ENCODE data around the gene LMNTD2. TPM values are rescaled to one million over a fixed set of nuclear protein-coding genes. Genes with fewer than 3 reads are reported as not detected.
"Not testable (repeated sequence)": the region's sequence is repeated elsewhere in the genome, so short reads cannot be mapped to it uniquely, and the experiment has no call there.

Gene LMNTD2
- total RNA-seq, 1 donor from 2014 or later = 0.82 TPM

DNA sequence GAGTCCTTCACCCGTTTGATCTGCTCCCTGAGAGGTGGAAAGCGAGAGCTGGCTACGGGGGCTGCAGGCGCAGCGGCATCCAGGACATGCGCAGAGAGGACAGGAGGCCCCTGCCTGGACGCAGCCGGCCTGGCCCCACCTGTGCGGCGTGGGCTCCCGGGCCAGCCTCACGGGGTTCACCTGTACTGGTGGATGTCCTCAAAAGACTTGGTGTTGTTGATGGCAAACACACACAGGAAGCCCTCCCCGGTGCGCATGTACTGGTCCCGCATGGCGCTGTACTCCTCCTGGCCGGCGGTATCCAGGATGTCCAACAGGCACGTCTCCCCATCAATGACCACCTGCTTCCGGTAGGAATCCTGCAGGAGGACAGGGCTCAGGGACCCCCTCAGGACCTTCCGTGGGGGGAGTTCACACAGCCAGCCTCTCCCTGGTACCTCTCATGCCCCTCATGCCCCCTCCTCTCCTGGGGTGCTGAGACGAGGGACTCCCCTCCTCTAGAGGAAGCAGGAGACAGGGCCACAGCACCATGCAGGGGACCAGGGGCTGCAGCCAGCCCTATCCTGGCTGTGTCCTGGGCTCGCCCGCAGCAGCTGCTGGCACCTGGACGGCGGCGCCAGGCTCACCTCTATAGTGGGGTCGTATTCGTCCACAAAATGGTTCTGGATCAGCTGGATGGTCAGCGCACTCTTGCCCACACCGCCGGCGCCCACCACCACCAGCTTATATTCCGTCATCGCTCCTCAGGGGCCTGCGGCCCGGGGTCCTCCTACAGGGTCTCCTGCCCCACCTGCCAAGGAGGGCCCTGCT, 26.7 kb downstream of the LMNTD2 start:
- DNase-seq = no peak

DNA sequence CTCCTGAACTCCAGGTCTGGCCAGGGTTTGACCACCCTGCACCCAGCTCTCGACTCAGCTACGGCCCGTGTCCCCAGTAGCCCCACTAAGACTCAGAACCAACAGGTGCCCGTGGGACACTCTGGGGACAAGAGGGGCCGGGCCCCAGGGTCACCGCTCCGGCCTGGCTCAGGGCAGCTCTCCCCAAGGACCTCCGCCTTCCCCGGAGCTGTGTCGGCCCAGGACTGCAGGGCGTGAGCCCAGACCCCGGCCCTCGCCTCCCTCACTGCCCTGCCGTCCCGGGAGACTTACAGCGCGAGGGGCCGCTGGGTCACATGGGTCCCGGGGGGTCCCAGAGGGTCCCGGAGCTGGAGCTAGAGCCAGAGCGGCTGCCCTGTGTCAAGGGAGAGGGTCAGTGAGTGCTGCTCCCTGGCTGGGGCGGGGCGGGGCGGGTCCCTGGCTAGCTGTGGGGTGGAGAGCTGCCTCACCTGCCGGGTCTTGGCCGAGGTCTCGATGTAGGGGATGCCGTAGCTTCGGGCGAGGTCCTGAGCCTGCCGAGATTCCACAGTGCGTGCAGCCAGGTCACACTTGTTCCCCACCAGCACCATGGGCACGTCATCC, 27.5 kb downstream of the LMNTD2 start:
- DNase-seq = no peak

DNA sequence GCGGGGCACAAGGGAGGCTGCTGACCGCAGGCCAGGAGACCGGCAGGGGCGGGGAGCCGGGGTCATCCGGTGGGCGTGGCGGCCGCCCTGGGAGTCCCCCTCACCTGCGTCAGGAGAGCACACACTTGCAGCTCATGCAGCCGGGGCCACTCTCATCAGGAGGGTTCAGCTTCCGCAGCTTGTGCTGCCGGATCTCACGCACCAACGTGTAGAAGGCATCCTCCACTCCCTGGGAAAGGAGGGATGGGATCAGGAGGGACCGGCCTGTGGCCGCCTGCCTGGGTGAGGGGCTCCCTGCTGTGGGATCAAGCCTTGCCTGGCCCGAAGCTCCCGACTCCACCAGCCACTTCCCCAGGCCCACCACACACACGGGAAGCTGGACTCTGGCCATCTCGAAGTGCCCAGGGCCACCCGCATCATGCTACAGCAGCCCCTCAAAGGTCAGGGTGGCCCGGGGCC, 28.0 kb downstream of the LMNTD2 start:
- DNase-seq = no peak

DNA sequence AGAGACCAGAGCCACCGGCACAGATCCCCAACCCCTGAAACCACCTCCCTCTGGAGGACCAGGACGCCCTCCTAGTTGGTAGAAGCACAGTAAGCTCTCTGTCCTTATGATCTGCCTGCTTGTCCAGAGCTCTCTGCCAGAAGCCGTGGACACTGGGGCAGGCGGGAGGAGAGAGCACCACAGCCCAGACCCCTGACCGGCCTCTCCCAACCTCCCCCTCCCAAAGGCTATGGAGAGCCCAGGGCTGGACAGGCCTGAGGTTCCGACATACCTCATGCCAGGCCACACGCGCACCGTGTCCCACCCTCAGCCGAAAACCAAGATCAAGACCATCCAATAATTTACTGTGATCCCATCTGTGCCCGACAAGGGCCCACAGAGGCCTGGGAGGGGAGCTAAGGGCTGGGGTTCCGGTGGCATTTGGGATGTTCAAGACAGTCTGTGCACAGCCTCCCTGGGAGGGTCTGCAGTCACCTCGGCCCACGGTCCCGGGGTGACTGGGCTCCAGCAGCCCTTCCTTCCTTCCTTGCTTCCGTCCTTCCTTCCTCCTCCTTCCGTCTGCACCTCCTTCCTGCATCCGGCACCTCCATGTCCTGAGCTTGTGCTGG, 28.5 kb downstream of the LMNTD2 start:
- DNase-seq = no peak

DNA sequence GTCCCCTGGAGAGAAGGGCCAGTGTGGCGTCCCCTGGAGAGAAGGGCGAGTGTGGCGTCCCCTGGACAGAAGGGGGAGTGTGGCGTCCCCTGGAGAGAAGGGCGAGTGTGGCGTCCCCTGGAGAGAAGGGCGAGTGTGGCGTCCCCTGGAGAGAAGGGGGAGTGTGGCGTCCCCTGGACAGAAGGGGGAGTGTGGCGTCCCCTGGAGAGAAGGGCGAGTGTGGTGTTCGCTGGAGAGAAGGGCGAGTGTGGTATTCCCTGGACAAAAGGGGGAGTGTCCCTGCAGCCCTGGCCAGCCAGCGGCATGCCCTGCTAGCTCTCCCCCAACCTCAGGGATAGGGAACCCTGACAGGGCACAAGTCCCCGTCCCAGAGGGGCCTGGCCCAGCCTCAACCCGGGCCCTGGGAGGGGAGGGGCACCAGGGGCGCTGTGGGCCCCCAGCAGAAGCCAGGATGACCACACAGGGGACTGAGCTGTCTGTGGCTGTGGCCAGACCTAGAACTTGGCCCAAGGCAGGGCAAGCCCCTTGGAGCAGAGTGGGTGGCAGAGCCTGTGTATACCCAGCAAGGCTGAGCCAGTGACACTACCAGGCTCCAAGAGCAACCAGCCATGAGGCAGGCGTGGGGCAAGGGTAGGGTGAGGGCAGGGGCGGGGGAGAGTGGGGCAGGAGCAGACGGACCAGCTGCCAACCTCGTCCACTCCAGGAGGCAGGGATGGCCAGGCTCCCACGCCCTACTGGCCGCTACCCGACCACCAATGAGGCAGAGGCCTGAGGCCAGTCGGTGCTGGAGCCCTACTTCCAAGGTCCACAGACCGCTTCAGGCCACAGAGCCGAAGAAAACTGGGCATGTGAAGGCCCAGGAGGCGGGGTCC, 29.3 kb downstream of the LMNTD2 start:
- no peak for DNase-seq

DNA sequence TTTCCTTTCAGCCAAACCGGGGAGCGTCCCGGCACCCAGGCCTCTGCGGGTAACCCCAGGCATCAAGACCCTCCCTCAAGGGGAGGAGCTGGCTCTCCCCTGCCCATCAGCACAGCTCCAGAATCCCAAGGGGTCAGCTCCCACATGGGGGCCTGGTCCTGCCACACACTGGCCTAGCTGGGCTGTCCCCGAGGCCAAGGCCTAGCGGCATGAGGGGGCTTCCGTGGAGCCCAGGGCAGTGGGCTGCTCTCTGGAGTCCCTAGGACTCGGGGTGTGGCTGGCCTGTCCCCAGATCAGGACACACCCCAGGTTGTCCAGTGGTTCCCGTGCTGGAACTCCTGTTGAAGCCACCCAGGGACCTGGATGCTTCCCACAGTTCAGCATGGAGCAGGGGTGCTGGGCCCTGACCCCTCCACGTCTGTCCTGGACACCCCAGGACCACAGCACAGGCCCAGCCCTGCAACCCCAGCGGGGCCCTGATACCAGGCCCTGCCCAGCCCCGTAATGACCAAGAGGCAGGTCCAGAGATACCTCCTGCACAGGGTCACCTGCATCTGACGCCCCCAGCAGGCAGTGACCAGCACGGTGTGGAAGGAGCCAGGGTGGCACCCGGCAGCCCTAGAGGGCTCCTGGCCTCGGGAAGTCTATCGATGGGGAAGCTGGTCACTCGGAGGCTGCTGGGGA, 30.7 kb downstream of the LMNTD2 start:
- no peak for DNase-seq

DNA sequence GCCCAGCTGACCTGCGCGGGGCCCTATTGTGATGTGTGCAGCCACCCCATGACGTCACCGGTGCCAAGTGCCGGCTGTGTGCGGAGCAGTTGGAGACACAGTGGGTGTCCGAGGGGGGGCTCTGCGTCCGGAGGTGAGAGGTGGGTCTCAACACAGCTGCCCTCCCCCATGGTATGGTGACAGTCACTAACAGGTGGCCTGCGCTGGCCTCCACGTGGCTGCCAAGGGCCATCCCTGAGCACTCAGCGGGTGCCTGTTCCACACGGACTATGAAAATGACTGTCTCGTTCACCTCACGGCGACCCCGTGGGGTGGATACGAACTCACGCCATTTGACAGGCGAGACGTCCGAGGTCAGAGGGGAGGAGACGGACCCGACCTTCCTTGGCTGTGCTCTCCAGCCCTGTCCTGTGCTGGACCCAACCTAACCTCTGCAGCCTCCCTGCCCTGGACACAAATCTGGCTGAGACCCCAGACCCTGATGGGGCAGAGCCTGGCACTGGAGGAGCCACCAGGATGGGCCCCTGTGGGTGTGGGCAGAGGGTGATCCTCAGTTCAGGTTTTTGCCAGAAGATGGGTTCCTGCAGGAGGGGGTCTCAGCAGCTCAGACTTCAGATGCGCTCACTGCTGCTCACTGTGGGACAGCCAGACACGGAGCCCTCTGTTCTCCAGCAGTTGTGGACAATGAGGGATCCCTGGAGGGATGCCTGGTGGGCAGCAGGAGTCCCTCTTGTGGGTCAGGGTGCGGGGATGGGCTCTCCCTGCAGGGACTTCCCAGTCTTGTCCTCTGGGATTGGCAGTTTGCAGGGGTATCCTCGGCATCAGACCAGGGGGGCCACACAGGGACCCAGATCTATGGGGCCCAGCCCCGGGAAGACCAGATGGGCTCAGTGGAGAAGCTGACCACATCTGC, 31.5 kb downstream of the LMNTD2 start:
- peak; percentile 79 for DNase-seq

DNA sequence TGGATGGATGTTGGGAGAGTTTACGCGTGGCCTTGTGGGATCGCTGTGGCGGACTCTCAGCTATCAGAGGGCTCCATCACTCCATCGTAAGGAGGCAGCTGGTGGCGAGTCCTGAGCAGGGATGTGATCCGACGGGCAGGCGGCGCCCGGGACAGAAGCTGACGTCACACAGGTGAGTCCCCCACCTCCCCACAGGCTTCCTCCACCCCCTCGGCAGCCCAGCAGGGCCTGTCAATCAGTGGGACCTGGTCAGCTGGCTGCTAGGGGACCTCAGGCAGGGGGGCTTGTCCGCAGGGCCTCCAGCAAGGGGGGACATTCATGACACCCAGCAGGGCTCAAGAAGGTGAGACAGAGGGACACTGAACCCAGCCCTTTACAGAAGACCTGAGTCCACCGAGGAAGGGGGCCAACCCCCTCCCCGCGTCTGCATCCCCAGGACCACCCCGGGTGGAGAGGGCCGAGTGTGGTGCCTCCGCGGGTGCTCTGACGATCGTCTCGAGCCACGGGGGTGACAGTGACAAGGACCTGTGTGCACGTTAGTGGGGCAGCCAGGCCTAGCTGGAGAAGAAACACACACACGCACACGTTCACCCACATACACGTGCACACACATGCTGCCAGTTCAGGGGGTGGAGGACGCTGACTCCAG, 32.2 kb downstream of the LMNTD2 start:
- DNase-seq = no peak

DNA sequence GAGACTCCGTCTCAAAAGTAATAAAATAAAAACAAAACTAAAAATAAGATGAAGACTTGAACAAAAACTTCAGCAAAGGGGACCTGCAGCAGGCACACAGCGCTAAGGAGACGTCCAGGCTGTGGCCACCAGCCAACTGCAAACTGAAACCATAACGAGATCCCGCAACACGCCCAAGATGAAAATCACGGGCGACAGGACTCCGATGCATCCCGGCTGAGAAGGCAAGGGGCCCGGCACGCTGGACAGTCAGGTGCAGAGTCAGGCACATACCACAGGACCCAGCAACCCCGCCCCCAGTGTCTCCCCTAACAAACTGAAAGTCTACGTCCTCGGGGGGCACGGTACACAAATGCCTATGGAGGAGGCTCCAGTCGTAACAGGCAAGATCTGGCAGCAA, 34.3 kb downstream of the LMNTD2 start:
- DNase-seq = no peak

DNA sequence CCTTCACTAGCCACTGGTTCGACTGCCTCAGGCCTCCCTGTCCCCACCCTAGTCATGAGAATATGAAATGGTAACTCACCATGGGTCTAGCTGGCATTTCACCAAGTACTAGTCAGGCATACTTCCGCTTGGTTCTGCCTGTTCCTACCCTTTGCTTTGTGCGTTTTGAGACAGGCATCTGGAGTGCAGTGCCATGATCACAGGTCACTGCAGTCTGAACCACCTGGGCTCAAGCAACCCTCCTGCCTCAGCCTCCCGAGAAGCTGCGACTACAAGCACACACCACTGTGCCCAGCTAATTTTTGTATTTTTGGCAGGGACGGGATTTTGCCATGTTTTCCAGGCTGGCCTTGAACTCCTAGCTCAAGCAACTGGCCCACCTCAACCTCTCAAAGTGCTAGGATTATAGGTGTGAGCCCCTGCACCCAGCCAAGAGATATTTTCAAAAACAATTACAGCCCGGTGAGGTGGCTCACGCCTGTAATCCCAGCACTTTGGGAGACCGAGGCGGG, 39.3 kb downstream of the LMNTD2 start:
- DNase-seq = no peak

DNA sequence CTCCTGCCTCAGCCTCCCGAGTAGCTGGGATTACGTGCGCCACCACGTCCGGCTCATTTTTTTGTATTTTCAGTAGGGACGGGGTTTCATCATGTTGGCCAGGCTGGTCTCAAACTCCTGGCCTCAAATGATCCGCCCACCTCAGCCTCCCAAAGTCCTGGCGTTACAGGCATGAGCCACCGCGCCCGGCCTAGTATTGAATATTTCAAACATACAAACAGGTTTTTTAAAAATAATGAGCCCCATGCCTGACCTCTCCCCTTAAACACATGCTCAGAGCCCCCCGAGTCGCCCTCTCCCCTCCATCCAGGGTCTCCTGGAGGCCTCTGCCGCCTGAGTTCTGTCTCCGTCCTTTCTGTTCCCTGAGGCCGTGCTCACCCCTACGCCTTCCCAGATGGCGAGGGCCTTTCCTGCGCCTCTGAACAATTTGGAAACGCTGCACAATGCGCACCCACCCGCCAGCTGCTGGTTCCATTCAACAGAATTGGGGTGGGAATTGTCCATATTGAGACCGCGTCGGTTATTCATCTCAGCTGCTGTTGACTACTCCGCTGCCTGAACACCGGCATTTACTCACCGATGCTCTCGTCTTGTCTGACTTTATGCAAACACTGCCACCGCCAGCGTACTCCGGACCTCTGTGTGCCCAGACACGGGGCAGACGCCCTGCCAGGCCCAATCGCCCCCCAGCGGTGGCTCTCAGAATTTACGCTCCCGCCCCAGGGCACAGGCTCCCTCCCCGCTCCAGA, 39.9 kb downstream of the LMNTD2 start:
- no peak for DNase-seq

DNA sequence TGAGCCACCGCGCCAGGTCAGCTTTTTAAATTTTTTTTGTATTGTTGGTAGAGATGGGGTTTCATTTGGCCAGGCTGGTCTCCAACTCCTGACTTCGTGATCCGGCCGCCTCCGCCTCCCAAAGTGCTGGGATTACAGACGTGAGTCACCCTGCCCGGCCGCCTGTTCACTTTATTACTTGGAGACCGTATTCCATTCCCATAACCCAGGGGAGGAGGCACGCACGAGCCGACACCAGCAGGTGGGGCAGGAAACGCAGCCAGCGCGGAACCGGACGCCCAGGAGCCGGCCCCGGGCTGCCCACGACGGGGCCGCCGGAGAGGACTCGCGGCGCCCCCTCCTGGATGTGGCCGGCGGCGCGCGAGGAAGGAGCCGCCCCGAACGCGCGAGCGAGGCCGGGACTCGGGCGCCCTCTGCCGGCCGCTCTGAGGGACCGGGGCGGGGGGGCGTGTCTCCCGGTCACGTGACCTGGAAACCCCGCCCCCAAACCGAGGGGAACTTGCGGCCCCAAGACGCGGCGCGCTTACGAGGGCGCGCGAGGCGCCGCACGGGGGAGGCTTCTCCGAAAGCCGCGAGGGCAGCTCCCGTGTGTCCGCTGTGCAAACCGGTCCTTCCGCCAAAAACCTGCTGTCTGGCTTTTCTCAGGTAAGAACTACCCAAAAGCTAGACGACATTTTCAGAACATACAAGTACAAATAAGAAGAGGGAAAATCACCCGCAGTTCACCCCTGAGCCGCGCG, 41.9 kb downstream of the LMNTD2 start:
- DNase-seq = peak; percentile 91

DNA sequence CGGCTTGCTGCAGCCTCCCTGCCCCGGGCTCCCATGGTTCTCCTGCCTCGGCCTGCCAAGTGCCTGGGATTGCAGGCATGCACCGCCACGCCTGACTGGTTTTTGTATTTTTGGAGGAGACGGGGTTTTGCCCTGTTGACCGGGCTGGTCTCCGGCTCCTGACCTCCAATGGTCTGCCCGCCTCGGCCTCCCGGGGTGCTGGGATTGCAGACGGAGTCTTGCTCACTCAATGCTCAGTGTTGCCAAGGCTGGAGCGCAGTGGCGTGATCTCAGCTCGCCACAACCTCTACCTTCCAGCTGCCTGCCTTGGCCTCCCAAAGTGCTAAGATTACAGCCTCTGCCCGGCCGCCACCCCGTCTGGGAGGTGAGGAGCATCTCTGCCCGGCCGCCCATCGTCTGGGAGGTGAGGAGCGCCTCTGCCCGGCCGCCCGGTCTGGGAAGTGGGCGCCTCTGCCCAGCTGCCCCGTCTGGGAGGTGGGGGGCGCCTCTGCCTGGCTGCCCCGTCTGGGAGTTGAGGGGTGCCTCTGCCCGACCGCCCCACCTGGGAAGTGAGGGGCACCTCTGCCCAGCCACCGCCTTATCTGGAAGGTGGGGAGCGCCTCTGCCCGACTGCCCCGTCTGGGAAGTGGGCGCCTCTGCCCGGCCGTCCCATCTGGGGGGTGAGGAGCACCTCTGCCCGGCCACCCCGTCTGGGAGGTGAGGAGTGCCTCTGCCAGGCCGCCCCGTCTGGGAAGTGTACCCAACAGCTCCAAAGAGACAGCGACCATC, 43.4 kb downstream of the LMNTD2 start:
- not testable (repeated sequence) for DNase-seq

DNA sequence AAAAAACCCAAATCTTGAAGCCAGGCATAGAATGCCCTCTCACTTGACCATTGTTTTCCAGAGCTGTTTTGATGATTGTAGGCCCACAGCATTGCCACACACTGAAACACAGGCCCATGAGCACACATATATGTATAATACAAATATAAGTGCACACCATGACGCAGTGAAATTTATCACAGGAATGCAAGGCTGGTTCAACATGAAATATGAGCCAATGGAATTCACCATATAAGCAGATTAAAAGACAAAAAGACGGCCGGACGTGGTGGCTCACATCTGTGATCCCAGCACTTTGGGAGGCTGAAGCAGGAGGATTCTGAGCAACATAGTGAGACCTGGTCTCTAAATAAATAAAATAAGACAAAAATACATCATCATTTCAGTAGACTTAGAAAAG, 44.1 kb downstream of the LMNTD2 start:
- no peak for DNase-seq

DNA sequence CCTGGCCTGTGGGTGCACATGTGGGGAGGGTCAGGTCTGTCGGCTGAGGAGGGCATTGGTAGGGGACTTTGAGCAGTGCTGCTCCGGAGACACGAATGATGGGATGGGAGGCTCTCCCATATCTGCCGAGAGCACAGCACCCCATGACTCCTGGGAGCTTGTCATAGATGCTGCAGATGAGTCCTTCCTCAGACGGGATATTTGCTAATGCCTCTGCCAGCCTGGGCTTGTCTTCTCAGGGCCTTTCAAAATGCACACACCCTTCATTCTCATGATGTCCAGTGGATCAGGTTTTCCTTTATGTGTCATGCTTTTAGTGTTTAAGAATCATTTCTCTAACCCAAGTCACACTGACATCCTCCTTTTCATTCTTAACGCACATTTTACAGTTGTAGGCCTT, 45.4 kb downstream of the LMNTD2 start:
- no peak for DNase-seq

DNA sequence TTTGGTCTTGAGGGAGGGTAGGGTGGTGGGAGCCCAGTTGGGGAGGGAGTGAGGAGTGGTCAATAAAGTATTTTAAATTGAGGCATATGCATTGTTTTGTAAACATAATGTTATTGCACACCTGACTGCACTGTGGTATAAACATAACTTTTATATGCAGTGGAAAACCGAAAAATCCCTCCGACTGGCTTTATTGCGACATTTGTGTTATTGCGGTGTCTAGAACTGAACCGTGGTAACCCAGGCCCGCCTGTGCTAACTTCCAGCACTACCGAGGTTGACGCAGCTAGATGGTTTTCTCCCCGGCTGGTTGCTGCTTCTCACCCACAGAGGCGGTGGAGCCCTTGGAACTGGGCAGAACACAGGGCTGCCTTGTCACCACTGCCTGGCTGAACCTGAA, 45.9 kb downstream of the LMNTD2 start:
- no peak for DNase-seq

DNA sequence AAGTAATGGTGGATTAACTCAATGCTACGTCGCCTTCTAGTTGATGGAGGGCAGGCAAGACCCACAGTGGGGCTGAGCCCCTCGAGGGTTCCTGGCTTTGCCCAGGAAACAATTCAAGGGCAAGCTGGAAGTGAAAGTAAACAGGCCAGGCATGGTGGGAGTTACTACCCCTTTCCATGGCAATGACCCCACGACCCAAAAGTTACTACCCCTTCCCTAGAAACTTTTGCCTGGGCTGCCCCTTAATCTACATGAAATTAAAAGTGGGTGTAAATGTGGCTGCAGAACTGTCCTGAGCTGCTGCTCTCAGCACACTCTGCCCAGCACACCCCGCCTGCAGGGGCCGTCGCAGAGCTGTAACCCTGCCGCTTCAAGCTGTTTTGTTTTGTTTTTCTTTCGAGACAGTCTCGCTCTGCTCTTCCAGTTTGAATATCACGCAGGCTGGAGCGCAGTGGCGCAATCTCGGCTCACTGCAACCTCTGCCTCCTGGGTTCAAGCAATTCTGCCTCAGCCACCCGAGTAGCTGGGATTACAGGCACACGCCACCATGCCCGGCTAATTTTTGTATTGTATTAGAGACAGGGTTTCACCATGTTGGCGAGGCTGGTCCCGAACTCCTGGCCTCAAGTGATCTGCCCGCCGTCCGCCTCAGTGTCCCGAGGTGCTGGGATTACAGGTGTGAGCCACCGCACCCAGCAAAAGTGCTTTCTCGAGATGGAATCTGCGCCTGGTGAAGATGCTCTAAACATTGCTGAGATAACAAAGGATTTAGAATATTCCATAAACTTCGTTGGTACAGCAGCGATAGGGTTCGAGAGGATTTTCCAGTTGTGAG, 47.6 kb downstream of the LMNTD2 start:
- DNase-seq = no peak
